ENCODE results near the gene NEFH. TPM values are rescaled to one million over a fixed set of nuclear protein-coding genes. Genes with fewer than 3 reads are reported as not detected.

Gene NEFH
- total RNA-seq, 1 donor from 2014 or later = 0.20 TPM

DNA sequence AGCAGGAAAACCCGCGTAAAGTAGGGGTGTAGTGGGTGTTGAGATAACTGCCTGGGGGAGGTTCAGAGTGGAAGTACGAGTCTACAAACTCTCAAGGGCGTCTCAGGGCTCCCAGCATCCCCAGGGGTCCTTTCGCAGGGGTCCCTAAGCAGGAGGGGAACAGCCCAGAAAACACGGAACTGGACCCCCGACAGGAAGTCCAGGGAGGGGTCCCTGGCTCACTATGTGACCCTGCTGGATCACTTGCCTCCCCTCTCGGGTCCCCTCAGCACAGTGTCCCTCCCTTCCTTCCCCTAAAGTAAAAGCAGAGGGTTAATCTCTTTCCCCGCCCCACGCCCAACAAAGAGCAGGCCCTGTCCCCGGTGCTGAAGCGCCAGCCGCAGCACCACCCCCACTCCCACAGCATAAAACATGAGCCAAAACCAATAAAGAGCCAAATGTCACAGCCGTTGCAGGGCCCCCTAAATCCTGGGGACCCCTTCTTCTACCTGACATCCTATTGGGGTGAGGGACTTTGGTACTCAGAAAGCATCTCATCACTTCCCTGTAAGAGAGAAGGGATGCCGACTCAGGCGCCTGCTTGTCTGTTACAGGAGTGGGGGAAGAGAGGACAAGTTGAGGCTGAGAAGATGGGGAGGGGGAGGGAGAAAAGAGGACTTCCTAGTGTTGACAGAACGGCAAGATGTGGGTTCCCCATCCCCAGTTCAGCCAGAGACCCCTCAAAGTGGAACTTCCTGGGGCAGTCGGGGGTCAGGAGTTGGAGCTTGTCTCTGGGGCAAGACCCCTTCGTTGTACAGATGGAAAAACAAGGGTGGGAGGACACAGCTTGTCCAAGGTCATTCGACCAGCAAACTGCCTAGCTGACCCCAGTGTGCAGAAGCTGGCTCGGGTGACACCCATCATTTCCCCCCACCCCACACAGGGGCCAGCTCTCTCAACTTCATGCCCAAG, 1.4 kb upstream of the NEFH start:
- intact Hi-C loops (cut with micrococcal nuclease) = loop anchor here (5.0 to 10.0 kb wide), 3 partner anchors 34 to 84 kb away; no protein-coding TSS in a partner anchor
- TF ChIP-seq, protein P1, sequence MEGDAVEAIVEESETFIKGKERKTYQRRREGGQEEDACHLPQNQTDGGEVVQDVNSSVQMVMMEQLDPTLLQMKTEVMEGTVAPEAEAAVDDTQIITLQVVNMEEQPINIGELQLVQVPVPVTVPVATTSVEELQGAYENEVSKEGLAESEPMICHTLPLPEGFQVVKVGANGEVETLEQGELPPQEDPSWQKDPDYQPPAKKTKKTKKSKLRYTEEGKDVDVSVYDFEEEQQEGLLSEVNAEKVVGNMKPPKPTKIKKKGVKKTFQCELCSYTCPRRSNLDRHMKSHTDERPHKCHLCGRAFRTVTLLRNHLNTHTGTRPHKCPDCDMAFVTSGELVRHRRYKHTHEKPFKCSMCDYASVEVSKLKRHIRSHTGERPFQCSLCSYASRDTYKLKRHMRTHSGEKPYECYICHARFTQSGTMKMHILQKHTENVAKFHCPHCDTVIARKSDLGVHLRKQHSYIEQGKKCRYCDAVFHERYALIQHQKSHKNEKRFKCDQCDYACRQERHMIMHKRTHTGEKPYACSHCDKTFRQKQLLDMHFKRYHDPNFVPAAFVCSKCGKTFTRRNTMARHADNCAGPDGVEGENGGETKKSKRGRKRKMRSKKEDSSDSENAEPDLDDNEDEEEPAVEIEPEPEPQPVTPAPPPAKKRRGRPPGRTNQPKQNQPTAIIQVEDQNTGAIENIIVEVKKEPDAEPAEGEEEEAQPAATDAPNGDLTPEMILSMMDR (IDR thresholded peaks at IDR 0.05) = no peak
- CTCF ChIA-PET = no interaction called here

DNA sequence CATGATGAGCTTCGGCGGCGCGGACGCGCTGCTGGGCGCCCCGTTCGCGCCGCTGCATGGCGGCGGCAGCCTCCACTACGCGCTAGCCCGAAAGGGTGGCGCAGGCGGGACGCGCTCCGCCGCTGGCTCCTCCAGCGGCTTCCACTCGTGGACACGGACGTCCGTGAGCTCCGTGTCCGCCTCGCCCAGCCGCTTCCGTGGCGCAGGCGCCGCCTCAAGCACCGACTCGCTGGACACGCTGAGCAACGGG, 169 bp downstream of the NEFH start:
- Mint-ChIP-seq H3K9me3 (no peaks in the 10 kb centered on the region), H3K4me3 (no peak overlapping the region), H3K4me1 (peaks cover 34% of the 10 kb centered on the region), H3K27ac (no peak overlapping the region), H3K36me3 (ENCODE audit: low read depth) (no peaks in the 10 kb centered on the region), H3K27me3 (peaks cover 40% of the 10 kb centered on the region)
- no peak for DNase-seq
- ChIA-PET POLR2A (interaction anchor here (0.6 kb wide), 1 partner anchor 15 kb away, joined by 3 read pairs; no protein-coding TSS in a partner anchor), CTCF (interaction anchor here (1.4 kb wide), 1 partner anchor 116 kb away, joined by 4 read pairs; no protein-coding TSS in a partner anchor)
- TF ChIP-seq, protein P1 (IDR thresholded peaks at IDR 0.05) = no peak
- ATAC-seq (ENCODE audit: low read depth) = no peak
- intact Hi-C loops (cut with micrococcal nuclease) = no loop called here

More for the DNA sequence above, 1.4 kb upstream of the NEFH start:
- DNase-seq (no peak), ATAC-seq (ENCODE audit: low read depth) (no peak)
- Mint-ChIP-seq H3K36me3 (ENCODE audit: low read depth) (no peaks in the 10 kb centered on the region), H3K27me3 (peaks cover 39% of the 10 kb centered on the region), H3K27ac (no peak overlapping the region), H3K4me3 (no peak overlapping the region), H3K4me1 (peaks cover 35% of the 10 kb centered on the region), H3K9me3 (no peaks in the 10 kb centered on the region)
- POLR2A ChIA-PET = no interaction called here

DNA sequence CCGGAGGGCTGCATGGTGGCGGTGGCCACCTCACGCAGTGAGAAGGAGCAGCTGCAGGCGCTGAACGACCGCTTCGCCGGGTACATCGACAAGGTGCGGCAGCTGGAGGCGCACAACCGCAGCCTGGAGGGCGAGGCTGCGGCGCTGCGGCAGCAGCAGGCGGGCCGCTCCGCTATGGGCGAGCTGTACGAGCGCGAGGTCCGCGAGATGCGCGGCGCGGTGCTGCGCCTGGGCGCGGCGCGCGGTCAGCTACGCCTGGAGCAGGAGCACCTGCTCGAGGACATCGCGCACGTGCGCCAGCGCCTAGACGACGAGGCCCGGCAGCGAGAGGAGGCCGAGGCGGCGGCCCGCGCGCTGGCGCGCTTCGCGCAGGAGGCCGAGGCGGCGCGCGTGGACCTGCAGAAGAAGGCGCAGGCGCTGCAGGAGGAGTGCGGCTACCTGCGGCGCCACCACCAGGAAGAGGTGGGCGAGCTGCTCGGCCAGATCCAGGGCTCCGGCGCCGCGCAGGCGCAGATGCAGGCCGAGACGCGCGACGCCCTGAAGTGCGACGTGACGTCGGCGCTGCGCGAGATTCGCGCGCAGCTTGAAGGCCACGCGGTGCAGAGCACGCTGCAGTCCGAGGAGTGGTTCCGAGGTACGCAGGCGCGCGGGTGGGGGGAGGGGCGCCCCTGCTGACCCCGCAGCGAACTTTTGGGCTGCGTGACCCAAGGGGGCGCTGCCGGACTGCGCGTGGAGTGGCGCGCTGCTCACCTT, 670 bp downstream of the NEFH start:
- Mint-ChIP-seq H3K4me3 (peak overlapping the region; percentile 46), H3K27ac (no peak overlapping the region), H3K4me1 (peaks cover 29% of the 10 kb centered on the region), H3K9me3 (no peaks in the 10 kb centered on the region), H3K27me3 (peaks cover 39% of the 10 kb centered on the region), H3K36me3 (ENCODE audit: low read depth) (no peaks in the 10 kb centered on the region)
- TF ChIP-seq, protein P1 (IDR thresholded peaks at IDR 0.05) = no peak
- CTCF ChIA-PET = interaction anchor here (1.4 kb wide), 1 partner anchor 117 kb away, joined by 4 read pairs; no protein-coding TSS in a partner anchor
- DNase-seq = no peak
- POLR2A ChIA-PET = interaction anchor here (0.6 kb wide), 1 partner anchor 16 kb away, joined by 3 read pairs; no protein-coding TSS in a partner anchor
- ATAC-seq (ENCODE audit: low read depth) = no peak
- intact Hi-C loops (cut with micrococcal nuclease) = no loop called here

DNA sequence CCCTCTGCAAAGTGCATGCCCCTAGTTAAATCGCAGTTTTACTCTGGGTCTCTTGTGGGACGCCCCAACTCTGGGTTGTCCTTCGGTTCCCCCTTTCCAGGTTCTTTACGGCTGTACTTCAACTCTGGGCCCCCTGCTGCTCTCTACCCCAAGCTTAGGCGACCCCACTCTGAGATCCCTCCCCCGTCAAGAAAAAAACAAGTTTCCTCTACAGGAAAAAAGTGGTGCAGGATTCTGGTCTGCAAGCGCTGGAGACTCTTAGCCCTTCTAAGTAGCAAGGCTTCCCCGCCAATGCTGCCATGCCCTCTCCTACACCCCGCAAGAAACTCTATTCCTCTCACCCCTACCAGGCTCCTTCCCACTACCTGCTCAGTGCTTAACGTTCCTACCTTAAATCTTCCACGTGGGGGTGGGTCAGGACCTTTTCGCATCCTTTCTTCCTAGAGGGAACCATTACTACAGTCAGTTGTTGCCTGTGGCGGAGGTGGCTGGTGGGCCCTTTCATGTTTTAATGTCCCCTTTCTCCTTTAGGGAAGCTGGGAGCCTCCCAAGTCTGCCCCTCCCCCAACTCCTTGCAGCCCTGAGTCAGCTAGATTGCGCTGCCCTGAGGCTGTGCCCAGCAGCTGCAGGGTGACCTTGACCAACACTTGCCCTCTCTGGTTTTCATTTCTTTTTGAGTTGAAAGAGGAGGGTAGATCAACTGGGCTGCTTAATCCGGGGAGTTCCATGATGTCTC, 1.4 kb downstream of the NEFH start:
- peak overlapping the region; percentile 46 for H3K4me3 Mint-ChIP-seq
- peaks cover 39% of the 10 kb centered on the region for H3K27me3 Mint-ChIP-seq
- no peak for ATAC-seq (ENCODE audit: low read depth)
- no peaks in the 10 kb centered on the region for H3K9me3 Mint-ChIP-seq
- ChIA-PET POLR2A (interaction anchor here (1.3 kb wide), 1 partner anchor 10 kb away, joined by 3 read pairs; no protein-coding TSS in a partner anchor), CTCF (interaction anchor here (1.4 kb wide), 1 partner anchor 117 kb away, joined by 4 read pairs; no protein-coding TSS in a partner anchor)
- H3K36me3 Mint-ChIP-seq (ENCODE audit: low read depth) = no peaks in the 10 kb centered on the region
- peaks cover 22% of the 10 kb centered on the region for H3K4me1 Mint-ChIP-seq
- H3K27ac Mint-ChIP-seq = peak overlapping the region; percentile 21
- DNase-seq = no peak
- TF ChIP-seq, protein P1 (IDR thresholded peaks at IDR 0.05) = no peak
- intact Hi-C loops (cut with micrococcal nuclease) = no loop called here

Data from activated B cell treated with CpG ODN at 0.5 μM for 24 hours (primary cell).